Measurements from ENCODE around the gene MRPS23. TPM values are rescaled to one million over a fixed set of nuclear protein-coding genes. Genes with fewer than 3 reads are reported as not detected.

Gene MRPS23
- total RNA-seq, 2 experiments from 2014 or later: 87.1 to 88.4 TPM

- ChIA-PET POLR2A (no interaction called here), CTCF (interaction anchor here (2.4 kb wide), 1 partner anchor 14 kb away, joined by 7 read pairs; no protein-coding TSS in a partner anchor)
Measured at GRCh38 chr17:57819285-57819684, 30.6 kb downstream of the MRPS23 start.

DNA sequence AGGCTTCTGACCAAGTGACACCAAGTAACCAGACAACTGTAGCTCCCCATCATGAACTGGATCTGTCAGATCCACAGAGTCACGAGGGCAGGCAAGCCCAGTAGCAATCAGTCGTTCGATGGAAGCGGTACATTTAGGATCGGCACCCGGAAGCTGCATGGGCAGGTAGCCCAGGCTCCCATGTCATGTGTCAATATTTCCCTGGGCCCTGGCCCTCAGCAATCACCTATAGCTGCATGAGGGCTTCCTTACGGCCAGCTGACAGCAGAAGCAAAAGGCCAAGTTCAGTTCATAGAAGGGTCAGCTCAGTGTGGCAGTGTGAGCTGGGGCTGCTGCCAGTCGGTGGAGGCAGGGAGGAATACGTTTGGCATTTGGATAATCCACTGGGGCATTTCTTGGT, 31.8 kb downstream of the MRPS23 start:
- CTCF ChIA-PET: interaction anchor here (1.9 to 2.4 kb wide), 2 partner anchors 15 to 35 kb away, joined by 4 to 7 read pairs; no protein-coding TSS in a partner anchor

GRCh38 chr17:57817299-57817698, 32.5 kb downstream of the MRPS23 start:
- ChIA-PET CTCF (interaction anchor here (1.9 to 2.4 kb wide), 2 partner anchors 16 to 34 kb away, joined by 4 to 7 read pairs; no protein-coding TSS in a partner anchor), POLR2A (no interaction called here)

More for the DNA sequence above, 31.8 kb downstream of the MRPS23 start:
- POLR2A ChIA-PET: no interaction called here

- CTCF ChIA-PET: no interaction called here
Measured at GRCh38 chr17:57814421-57814820, 35.4 kb downstream of the MRPS23 start.

DNA sequence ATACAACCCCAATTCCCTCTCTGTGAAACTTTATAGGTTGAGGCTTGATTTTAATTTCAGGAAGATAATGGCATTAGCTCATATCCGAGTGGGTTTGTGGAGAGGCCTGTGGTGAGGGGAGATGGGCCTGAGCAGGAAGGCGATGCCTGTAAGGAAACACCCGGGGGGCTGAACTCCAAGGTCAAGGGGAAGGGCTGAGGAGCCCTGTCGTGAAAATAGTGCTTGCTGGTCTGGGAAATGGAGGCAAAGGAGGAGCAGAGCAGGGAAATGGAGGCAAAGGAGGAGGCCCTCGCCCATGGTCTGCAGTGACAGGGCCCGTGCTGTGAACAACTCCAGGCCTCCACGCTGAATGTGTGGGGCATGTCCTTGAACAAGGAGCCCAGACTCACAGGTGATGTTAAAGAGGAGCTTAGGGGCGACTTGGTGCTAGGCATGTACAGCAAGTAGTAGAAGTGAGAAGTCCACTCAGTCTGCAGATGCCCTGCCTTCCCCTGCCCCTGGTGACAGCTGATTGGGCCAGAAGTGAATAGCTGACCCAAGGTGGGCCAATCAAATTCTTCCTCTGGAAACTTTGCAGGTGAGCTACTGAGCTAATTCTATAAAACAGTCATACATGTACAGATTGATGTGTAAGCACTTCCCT, 38.1 kb downstream of the MRPS23 start:
- CTCF ChIA-PET: interaction anchor here (0.8 kb wide), 1 partner anchor 809 kb away, joined by 3 read pairs; no protein-coding TSS in a partner anchor
- POLR2A ChIA-PET: no interaction called here

More at GRCh38 chr17:57814421-57814820, 35.4 kb downstream of the MRPS23 start:
- POLR2A ChIA-PET: no interaction called here

GRCh38 chr17:57810721-57811637, 38.9 kb downstream of the MRPS23 start:
- POLR2A ChIA-PET: no interaction called here
- CTCF ChIA-PET: no interaction called here

DNA sequence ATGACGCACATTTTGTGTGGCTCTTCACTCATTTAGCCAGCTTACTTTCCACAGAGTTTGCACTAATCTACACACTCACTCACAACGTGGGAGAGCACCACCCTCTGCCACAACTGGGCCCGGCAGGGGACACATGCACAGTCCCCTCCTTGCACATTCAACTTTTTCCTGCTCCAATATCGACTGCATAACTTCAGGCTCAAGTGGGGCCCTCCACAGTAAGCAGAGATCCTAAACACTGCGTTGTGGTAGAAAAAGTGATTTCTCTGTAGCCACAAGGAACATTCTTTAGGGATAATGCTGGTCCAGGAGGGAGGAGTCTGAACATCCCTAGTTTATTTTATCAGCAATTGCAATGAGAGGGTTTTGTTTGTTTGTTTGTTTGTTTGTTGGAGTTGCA, 40.0 kb downstream of the MRPS23 start:
- ChIA-PET CTCF (interaction anchor here (0.5 to 1.3 kb wide), 2 partner anchors 23 to 31 kb away, joined by 3 read pairs; no protein-coding TSS in a partner anchor), POLR2A (no interaction called here)

- POLR2A ChIA-PET: no interaction called here
Measured at GRCh38 chr17:57808882-57809281, 41.0 kb downstream of the MRPS23 start.

DNA sequence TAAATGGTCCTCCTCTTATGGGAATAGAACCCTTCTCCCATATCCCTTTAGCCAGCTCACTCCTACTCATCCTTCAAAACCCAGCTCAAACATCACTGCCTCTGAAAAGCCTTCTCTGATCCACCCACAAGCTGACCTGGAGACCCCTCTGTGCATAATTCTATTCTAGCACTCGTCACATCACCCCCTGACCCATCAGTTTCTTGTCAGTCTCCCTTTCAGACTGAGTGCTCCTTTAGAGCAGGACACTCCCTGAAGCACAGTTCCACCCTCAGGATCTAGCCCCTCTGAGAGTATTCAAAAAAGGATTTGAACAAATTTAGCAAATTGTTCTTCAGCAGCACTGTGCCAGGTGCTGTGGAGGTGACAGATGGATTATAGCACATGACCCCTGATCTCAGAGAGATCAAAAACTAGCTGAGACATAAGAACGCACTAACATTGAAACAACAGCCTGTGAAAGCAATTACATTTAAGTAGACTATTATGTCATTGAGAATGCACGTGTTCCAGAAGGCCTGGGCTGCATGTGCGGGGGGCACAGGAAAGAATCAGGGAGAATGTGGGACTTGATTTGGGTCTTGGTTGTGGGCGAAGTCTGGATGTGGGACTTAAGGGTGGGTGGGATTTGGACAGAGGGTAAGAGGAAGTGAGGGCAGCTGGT, 43.5 kb downstream of the MRPS23 start:
- ChIA-PET POLR2A (interaction anchor here (0.5 kb wide), 1 partner anchor 524 kb away, joined by 5 read pairs; no protein-coding TSS in a partner anchor), CTCF (no interaction called here)

More at GRCh38 chr17:57808882-57809281, 41.0 kb downstream of the MRPS23 start:
- CTCF ChIA-PET: interaction anchor here (1.3 kb wide), 1 partner anchor 24 kb away, joined by 3 read pairs; no protein-coding TSS in a partner anchor

DNA sequence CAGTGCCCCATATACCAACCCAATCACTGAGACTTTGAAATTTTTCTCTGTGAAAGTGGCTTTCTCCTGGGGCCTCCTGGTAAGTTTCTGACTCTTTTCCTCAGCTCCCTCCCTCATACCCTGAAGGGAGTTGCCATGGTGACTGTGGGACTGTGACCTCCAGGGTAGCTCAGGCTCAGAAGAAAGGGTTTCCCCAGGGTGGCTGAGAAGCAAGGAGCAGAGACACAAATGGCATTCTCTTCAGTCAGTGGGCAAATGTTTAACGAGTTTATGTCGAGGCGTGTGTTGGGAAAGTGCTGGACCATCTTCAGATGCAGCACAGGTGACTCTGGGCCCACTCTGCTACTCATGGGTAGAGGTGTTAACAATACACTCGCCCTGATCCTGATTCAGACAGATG, 46.8 kb downstream of the MRPS23 start:
- POLR2A ChIA-PET: no interaction called here
- CTCF ChIA-PET: no interaction called here

- ChIA-PET CTCF (interaction anchor here (1.0 to 2.2 kb wide), 2 partner anchors 18 to 650 kb away, joined by 3 to 7 read pairs; no protein-coding TSS in a partner anchor), POLR2A (no interaction called here)
Measured at GRCh38 chr17:57801044-57801711, 48.7 kb downstream of the MRPS23 start.

- POLR2A ChIA-PET: no interaction called here
- CTCF ChIA-PET: interaction anchor here (2.2 kb wide), 1 partner anchor 12 kb away, joined by 7 read pairs; no protein-coding TSS in a partner anchor
Measured at GRCh38 chr17:57794841-57795240, 55.0 kb downstream of the MRPS23 start.

- ChIA-PET CTCF (no interaction called here), POLR2A (no interaction called here)
Measured at GRCh38 chr17:57788725-57789124, 61.1 kb downstream of the MRPS23 start.

DNA sequence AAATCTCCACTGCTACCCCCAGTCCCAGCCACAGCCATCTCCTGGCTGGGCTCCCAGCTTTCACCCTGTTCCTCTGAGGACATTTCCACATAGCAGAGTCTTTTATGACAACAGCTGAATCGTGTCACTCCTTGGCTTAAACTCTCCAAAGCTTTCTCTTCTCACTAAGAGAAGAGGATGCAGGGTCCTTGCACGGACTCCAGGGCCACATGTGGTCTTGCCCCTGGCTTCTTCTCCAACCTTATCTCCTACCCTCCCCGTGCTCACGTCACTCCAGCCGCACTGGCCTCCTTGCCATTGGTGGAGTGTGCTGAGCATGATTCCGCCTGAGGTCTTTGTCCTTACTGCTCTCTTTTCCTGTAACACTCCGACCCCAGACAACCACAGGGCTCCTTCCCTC, 64.8 kb downstream of the MRPS23 start:
- CTCF ChIA-PET: interaction anchor here (1.2 kb wide), 1 partner anchor 48 kb away, joined by 5 read pairs; no protein-coding TSS in a partner anchor
- POLR2A ChIA-PET: no interaction called here

Other genes starting within 250 kb of the MRPS23 start
- not detected for gene CCDC182, start 104.7 kb downstream of the MRPS23 start, total RNA-seq
- under 1 TPM in 1 of 2 experiments, not detected in 1; 0.30 TPM for gene CUEDC1, start 105.4 kb upstream of the MRPS23 start, total RNA-seq
- gene VEZF1, start 138.2 kb upstream of the MRPS23 start, total RNA-seq: 10 to 100 TPM; 21.7 to 23.3 TPM
- gene SRSF1, start 157.2 kb upstream of the MRPS23 start, total RNA-seq: 100 to 1,000 TPM; 467 to 508 TPM
- gene DYNLL2, start 233.4 kb upstream of the MRPS23 start, total RNA-seq: 10 to 100 TPM; 36.1 to 36.5 TPM

All from activated CD8-positive, alpha-beta memory T cell treated with anti-CD3 and anti-CD28 coated beads for 36 hours (primary cell).